IMR-90 (cell line): ENCODE measurements around the gene NPHP4. TPM values are rescaled to one million over a fixed set of nuclear protein-coding genes. Genes with fewer than 3 reads are reported as not detected.

Experiments used
- ATAC-seq: fragments of 200-7000 bp; cut with Tn5 transposase; 2 replicates; pipeline ENCODE4 v1.9.1; 2020; ENCODE audit warnings: low read depth, mild to moderate bottlenecking, moderate library complexity
- BruUV-seq: library from RNA; stranded (reverse); fragments of 400-500 nt; replicated peaks from 2 replicates; lab custom pipeline; 2021; lab: Mats Ljungman, UMichigan
- CTCF ChIA-PET: fragments of 300-600 bp; formaldehyde crosslinking; extraction: SDS; loops from one replicate; lab custom pipeline; 2021; ENCODE audit warnings: antibody characterized with exemption; lab: Yijun Ruan, JAX
- POLR2A ChIA-PET: fragments of 300-600 bp; sonication (Branson Sonifier 250); formaldehyde crosslinking; loops from one replicate; lab custom pipeline; 2022; ENCODE audit warnings: antibody characterized with exemption; ENCODE audit not compliant: unreplicated experiment; lab: Charles Lee
- DNase-seq: peaks from one replicate; pipeline ENCODE4 v3.0.0; 2013
- H2AFZ ChIP-seq: replicated peaks from 2 replicates; pipeline ENCODE3; 2013; ENCODE audit warnings: low read length, mild to moderate bottlenecking; ENCODE audit not compliant: poor library complexity
- H2AK5ac ChIP-seq: 2 replicates; pipeline ENCODE4 v1.6.1; 2013; ENCODE audit warnings: low read depth, low read length, inconsistent platforms
- H2AK9ac ChIP-seq: replicated peaks from 2 replicates; pipeline ENCODE3; 2013; ENCODE audit warnings: mild to moderate bottlenecking, low read depth, low read length, moderate library complexity; ENCODE audit not compliant: poor library complexity
- H2BK120ac ChIP-seq: 2 replicates; pipeline ENCODE4 v1.6.1; 2013; ENCODE audit warnings: low read depth, low read length, inconsistent platforms
- H2BK15ac ChIP-seq: 3 replicates; pipeline ENCODE4 v1.6.1; 2013; ENCODE audit warnings: low read depth, low read length, inconsistent platforms
- H2BK20ac ChIP-seq: 2 replicates; pipeline ENCODE4 v1.6.1; 2013; ENCODE audit warnings: low read depth, mild to moderate bottlenecking, inconsistent platforms, low read length, moderate library complexity
- H2BK5ac ChIP-seq: 2 replicates; pipeline ENCODE4 v1.6.1; 2013; ENCODE audit warnings: mild to moderate bottlenecking, low read depth, low read length, inconsistent platforms; ENCODE audit not compliant: poor library complexity, severe bottlenecking
- H3K14ac ChIP-seq: replicated peaks from 2 replicates; pipeline ENCODE4 v1.6.1; 2013; ENCODE audit warnings: low read depth, low read length, inconsistent platforms
- H3K18ac ChIP-seq: 2 replicates; pipeline ENCODE4 v1.6.1; 2013; ENCODE audit warnings: low read depth, low read length, control low read depth
- H3K23ac ChIP-seq: 2 replicates; pipeline ENCODE4 v1.6.1; 2013; ENCODE audit warnings: low read depth, low read length, inconsistent platforms
- H3K27ac ChIP-seq: 2 replicates; pipeline ENCODE4 v1.5.1; 2013; ENCODE audit warnings: mild to moderate bottlenecking, control low read depth, low read length; ENCODE audit not compliant: insufficient read depth
- H3K27me3 ChIP-seq: 2 replicates; pipeline ENCODE4 v1.6.1; 2013; ENCODE audit warnings: low read length; ENCODE audit not compliant: control insufficient read depth, insufficient read depth
- H3K36me3 ChIP-seq: 2 replicates; pipeline ENCODE4 v1.6.1; 2013; ENCODE audit warnings: low read length, mixed read lengths; ENCODE audit not compliant: control insufficient read depth, insufficient read depth
- H3K4ac ChIP-seq: 2 replicates; pipeline ENCODE4 v1.6.1; 2013; ENCODE audit warnings: low read depth, low read length, inconsistent platforms
- H3K4me1 ChIP-seq: 2 replicates; pipeline ENCODE4 v1.6.1; 2013; ENCODE audit warnings: low read length, mixed read lengths; ENCODE audit not compliant: control insufficient read depth, insufficient read depth
- H3K4me2 ChIP-seq: 2 replicates; pipeline ENCODE4 v1.6.1; 2013; ENCODE audit warnings: low read depth, mild to moderate bottlenecking, control low read depth, low read length, moderate library complexity
- H3K4me3 ChIP-seq: 2 replicates; pipeline ENCODE4 v1.5.1; 2013; ENCODE audit warnings: low read depth, mild to moderate bottlenecking, control low read depth, low read length, moderate library complexity; ENCODE audit not compliant: insufficient read depth
- H3K56ac ChIP-seq: 2 replicates; pipeline ENCODE4 v1.6.1; 2013; ENCODE audit warnings: low read length, inconsistent platforms; ENCODE audit not compliant: insufficient read depth; ENCODE audit errors: extremely low read depth
- H3K79me1 ChIP-seq, 2 experiments: 2 replicates each; pipeline ENCODE4 v1.6.1; 2013; ENCODE audit warnings: low read length in 2 of 2, inconsistent platforms in 1 of 2, low read depth in 1 of 2
- H3K9ac ChIP-seq: 2 replicates; pipeline ENCODE4 v1.6.1; 2013; ENCODE audit warnings: low read depth, low read length, control low read depth
- H3K9me1 ChIP-seq: 2 replicates; pipeline ENCODE4 v1.6.1; 2013; ENCODE audit warnings: low read length, inconsistent platforms; ENCODE audit not compliant: insufficient read depth
- H3K9me3 ChIP-seq: 2 replicates; pipeline ENCODE4 v1.6.1; 2013; ENCODE audit warnings: low read length; ENCODE audit not compliant: control insufficient read depth, insufficient read depth
- H4K20me1 ChIP-seq: 2 replicates; pipeline ENCODE4 v1.6.1; 2013; ENCODE audit warnings: low read length, inconsistent platforms; ENCODE audit not compliant: insufficient read depth
- H4K5ac ChIP-seq: 2 replicates; pipeline ENCODE4 v1.6.1; 2013; ENCODE audit warnings: mild to moderate bottlenecking, low read depth, low read length, control low read depth
- H4K8ac ChIP-seq, 2 experiments: 2 replicates each; pipeline ENCODE4 v1.6.1; 2013; ENCODE audit warnings: low read depth in 2 of 2, low read length in 2 of 2, control low read depth in 1 of 2, inconsistent platforms in 1 of 2
- H4K91ac ChIP-seq: 2 replicates; pipeline ENCODE4 v1.6.1; 2013; ENCODE audit warnings: low read depth, low read length, inconsistent platforms; ENCODE audit not compliant: insufficient read depth
- MAFK ChIP-seq: IDR thresholded peaks from 2 replicates; pipeline ENCODE4 v1.6.1; 2012; ENCODE audit warnings: low read depth, low read length, improper control_type of control experiment
- whole genome bisulfite sequencing, 2 experiments: methylation state at CpG; one replicate each; pipeline versions ENCODE4 v1.1.5 to v1.1.7; 2013; ENCODE audit warnings: missing lambda C conversion rate in 2 of 2; ENCODE audit not compliant: insufficient read length in 1 of 2; ENCODE audit errors: extremely low coverage in 2 of 2; 5-methylcytosine and 5-hydroxymethylcytosine counted together
- dilution Hi-C: fragments of 300-500 bp; cut with HindIII; formaldehyde crosslinking; loops from one replicate; pipeline ENCODE4 v1.14.3; 2018; ENCODE audit warnings: low sequenced_read_pairs; ENCODE audit not compliant: unreplicated experiment
- in situ Hi-C: fragments of 300-500 bp; cut with MboI; formaldehyde crosslinking; loops from 3 replicates; pipeline ENCODE4 v1.14.3; 2019; ENCODE audit warnings: low sequenced_read_pairs, inconsistent platforms, mixed read lengths
- intact Hi-C: fragments of 100-400 bp; cut with micrococcal nuclease; formaldehyde crosslinking; loops from 2 replicates; pipeline ENCODE4 v1.10.0; 2022
- polyA plus RNA-seq, 3 experiments: library from polyadenylated mRNA; depleted of rRNA; stranded (reverse); fragments of >200 nt; gene quantifications; 2 replicates each; pipeline ENCODE4 v1.2.3, GENCODE V29; 2012; ENCODE audit warnings: low replicate concordance in 1 of 3
- total RNA-seq: library from RNA; depleted of rRNA; stranded (reverse); fragments of >200 nt; gene quantifications from 2 replicates; pipeline ENCODE4 v1.2.3, GENCODE V29; 2012

The NPHP4 gene
- total and polyA plus RNA-seq, 2 of the 4 experiments (the other 2 are of a cell fraction) = 2.0 to 5.5 TPM

GRCh38 chr1:5939271-5940170 lies 52.7 kb downstream of the NPHP4 start:
- Histone ChIP-seq H3K9me3 (no peaks in the 10 kb centered on the region), H3K27me3 (no peaks in the 10 kb centered on the region), H4K8ac (no peak overlapping the region), H2AK9ac (no peak overlapping the region), H3K27ac (no peak overlapping the region), H3K56ac (no peak overlapping the region), H3K9ac (no peak overlapping the region), H3K4me1 (peaks cover 6% of the 10 kb centered on the region), H3K4ac (no peak overlapping the region), H2BK120ac (no peak overlapping the region), H3K23ac (no peak overlapping the region), H3K4me3 (no peak overlapping the region), H4K20me1 (0 out of 2 replicates have a peak, but pooled peaks cover 3% of the 10 kb centered on the region), H3K79me1 (no peaks in the 10 kb centered on the region), H2AFZ (no peak overlapping the region), H4K91ac (no peak overlapping the region), H3K4me2 (no peak overlapping the region), H2BK5ac (no peak overlapping the region), H4K5ac (no peak overlapping the region), H3K18ac (no peak overlapping the region), H3K14ac (no peak overlapping the region), H3K36me3 (no peaks in the 10 kb centered on the region; the same call in 1 of the 2 replicates), H2BK15ac (no peak overlapping the region), H3K9me1 (peaks cover 6% of the 10 kb centered on the region; the same call in 1 of the 2 replicates), H2BK20ac (no peak overlapping the region), H2AK5ac (no peak overlapping the region)
- TF ChIP-seq MAFK = no peak
- 60% methylated on average over 1 of the region's 13 CpGs; no CpG with 5 or more reads in 1 of the 2 experiments for WGBS, 2 experiments
- dilution Hi-C loops = no loop called here
- no TSS peak for BruUV-seq
- ATAC-seq = no peak
- in situ Hi-C loops = no loop called here
- ChIA-PET POLR2A (no interaction called here), CTCF (no interaction called here)
- no peak for DNase-seq
- intact Hi-C loops = no loop called here
